Ovary (tissue), 9 donors: ENCODE data around the gene MAPRE3. TPM values are rescaled to one million over a fixed set of nuclear protein-coding genes. Genes with fewer than 3 reads are reported as not detected.

Source experiments
- DNase-seq, 5 donors: peaks; one replicate each; pipeline ENCODE4 v3.0.0-alpha.2; 2019 to 2020
- H3K27ac ChIP-seq, 2 donors: fragments of 200-600 bp; one replicate each; pipeline versions ENCODE4 v1.5.1 to v1.8.0; 2019 to 2022
- H3K27me3 ChIP-seq: fragments of 200-600 bp; one replicate; pipeline ENCODE4 v1.8.0; 2022
- H3K36me3 ChIP-seq: fragments of 200-600 bp; sonication (generic); one replicate; pipeline ENCODE4 v1.5.1; 2019
- H3K4me1 ChIP-seq: one replicate; pipeline ENCODE4 v1.8.1; 2013; ENCODE audit warnings: mild to moderate bottlenecking, moderate library complexity; ENCODE audit not compliant: insufficient read depth
- H3K4me3 ChIP-seq: fragments of 200-600 bp; sonication (generic); one replicate; pipeline ENCODE4 v1.5.1; 2017
- H3K9me3 ChIP-seq, 2 donors: fragments of 200-600 bp in 1 of 2; sonication (generic) in 1 of 2; one replicate each; pipeline versions ENCODE4 v1.5.1 to v1.8.1; 2013 to 2019; ENCODE audit warnings: mild to moderate bottlenecking in 1 of 2, moderate library complexity in 1 of 2
- EP300 ChIP-seq: sonication (generic); formaldehyde crosslinking; IDR thresholded peaks from one replicate; pipeline ENCODE4 v1.6.1; 2017; ENCODE audit warnings: antibody characterized with exemption
- POLR2A ChIP-seq: fragments of 450-650 bp; IDR thresholded peaks from one replicate; pipeline ENCODE4 v1.6.1; 2017; ENCODE audit warnings: antibody characterized with exemption, mild to moderate bottlenecking, moderate library complexity
- WGBS, 3 donors: extraction: QIAGEN DNeasy Blood & Tissue Kit in 1 of 3; methylation state at CpG; one replicate each; pipeline versions ENCODE4 v1.1.5 to v1.1.7; 2013 to 2017; 5-methylcytosine and 5-hydroxymethylcytosine counted together
- intact Hi-C, 4 donors: fragments of 100-400 bp; cut with DNase I; formaldehyde crosslinking; loops; one replicate each; pipeline versions ENCODE4 v1.11.0 to v1.15.1; 2022 to 2023
- polyA plus RNA-seq, 2 donors: library from polyadenylated mRNA; stranded (reverse); fragments of 200-250 nt in 1 of 2; fragments of 350-450 nt in 1 of 2; fragmentation: Illumina TruSeq in 1 of 2; extraction: RNeasy Lipid Tissue Mini Kit (QIAGEN cat#74804) in 1 of 2; gene quantifications; one replicate each; pipeline ENCODE4 v1.2.3, GENCODE V29; 2013 to 2014
- total RNA-seq, 7 donors: library from RNA; depleted of rRNA in 2 of 7; stranded (reverse); fragments of >200 nt in 2 of 7; fragmentation: NEBNext Ultra II Directional in 3 of 7; extraction: Animal tissue kit (Norgen Biotek cat#: 25700) in 3 of 7; gene quantifications; one replicate each; pipeline versions ENCODE4 v1.1.0 to v1.2.4, GENCODE V29; 2016 to 2023
- TF ChIP-seq, protein P1 (sequence below), 3 donors: fragments of 450-650 bp in 2 of 3; fragments of 200-600 bp in 1 of 3; IDR thresholded peaks; one replicate each; pipeline versions ENCODE4 v1.5.1 to v1.8.0; 2016 to 2022; ENCODE audit warnings: antibody characterized with exemption in 3 of 3, mild to moderate bottlenecking in 1 of 3
- donor health status: DM: no; HTN: no; CAD: no; lungs with moderate emphysema.
- donor health status: DM: no; HTN: no; CAD: no.
- donor health status: Bipolar disorder and iron deficiency.
- donor health status: DM: yes; HTN: yes; CAD: no.
- donor health status: DM: no; HTN: no; CAD: no.
- donor health status: DM: yes; HTN: yes; CAD: no.

Gene MAPRE3
- total and polyA plus RNA-seq, 9 donors = 23.8 to 51.8 (median 34.3) TPM

DNA sequence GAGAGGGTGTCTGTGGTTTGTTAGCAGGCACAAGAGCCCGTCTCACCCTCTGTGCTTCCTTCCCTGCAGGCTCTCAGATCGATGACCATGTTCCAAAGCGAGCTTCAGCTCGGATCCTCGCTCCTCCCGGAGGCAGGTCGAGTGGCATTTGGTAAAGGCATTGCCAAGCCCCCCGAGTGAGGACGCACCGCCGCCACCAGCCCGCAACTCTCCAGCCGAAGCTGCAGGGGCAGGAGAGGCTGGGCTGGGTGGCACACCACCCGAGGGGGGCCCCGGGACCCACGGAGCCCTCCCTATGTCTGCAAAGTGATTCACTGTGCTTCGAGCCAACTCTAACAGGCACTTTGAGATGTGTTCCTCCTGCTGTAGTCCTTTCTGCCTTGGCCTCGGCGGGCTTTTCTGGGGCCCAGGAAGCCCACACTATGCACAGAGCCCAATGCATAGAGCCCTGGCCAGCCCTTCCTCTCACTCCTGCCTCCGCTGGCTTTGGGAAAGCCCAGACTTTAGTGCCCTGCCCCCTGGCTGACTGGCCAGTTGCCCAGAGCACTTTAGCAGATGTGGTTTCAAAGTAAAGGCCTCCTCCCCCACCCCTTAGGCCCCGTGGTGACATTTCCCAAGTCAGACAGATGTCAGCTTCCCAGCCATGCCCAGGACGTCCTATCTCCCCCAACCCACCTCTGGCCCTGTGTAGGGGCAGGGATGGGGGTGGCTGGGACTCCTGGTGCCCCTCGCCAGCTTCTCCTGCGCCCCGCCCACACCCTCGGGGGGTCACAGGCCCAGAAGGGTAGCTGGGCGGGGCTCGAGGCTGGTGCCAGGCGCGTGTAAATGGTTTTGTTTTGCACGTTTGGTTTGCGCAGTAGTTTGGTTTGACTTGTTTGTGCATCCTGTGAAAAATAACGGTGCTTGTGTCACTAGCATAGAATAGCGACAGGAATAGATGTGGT lies 23.3 kb upstream of the MAPRE3 start:
- TF ChIP-seq POLR2A (no peak), EP300 (no peak)
- TF ChIP-seq, protein P1, sequence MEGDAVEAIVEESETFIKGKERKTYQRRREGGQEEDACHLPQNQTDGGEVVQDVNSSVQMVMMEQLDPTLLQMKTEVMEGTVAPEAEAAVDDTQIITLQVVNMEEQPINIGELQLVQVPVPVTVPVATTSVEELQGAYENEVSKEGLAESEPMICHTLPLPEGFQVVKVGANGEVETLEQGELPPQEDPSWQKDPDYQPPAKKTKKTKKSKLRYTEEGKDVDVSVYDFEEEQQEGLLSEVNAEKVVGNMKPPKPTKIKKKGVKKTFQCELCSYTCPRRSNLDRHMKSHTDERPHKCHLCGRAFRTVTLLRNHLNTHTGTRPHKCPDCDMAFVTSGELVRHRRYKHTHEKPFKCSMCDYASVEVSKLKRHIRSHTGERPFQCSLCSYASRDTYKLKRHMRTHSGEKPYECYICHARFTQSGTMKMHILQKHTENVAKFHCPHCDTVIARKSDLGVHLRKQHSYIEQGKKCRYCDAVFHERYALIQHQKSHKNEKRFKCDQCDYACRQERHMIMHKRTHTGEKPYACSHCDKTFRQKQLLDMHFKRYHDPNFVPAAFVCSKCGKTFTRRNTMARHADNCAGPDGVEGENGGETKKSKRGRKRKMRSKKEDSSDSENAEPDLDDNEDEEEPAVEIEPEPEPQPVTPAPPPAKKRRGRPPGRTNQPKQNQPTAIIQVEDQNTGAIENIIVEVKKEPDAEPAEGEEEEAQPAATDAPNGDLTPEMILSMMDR (IDR thresholded peaks at IDR 0.05) = no peak
- 62 to 71% (median 64%) methylated on average over 34 of the region's 34 CpGs for WGBS, 3 donors
- intact Hi-C loops = no loop called here
- H3K9me3 ChIP-seq = no peaks in the 10 kb centered on the region
- H3K27ac ChIP-seq = no peak overlapping the region
- H3K4me1 ChIP-seq = no peaks in the 10 kb centered on the region
- H3K36me3 ChIP-seq = no peaks in the 10 kb centered on the region
- DNase-seq = no peak
- no peaks in the 10 kb centered on the region for H3K27me3 ChIP-seq
- no peak overlapping the region for H3K4me3 ChIP-seq

DNA sequence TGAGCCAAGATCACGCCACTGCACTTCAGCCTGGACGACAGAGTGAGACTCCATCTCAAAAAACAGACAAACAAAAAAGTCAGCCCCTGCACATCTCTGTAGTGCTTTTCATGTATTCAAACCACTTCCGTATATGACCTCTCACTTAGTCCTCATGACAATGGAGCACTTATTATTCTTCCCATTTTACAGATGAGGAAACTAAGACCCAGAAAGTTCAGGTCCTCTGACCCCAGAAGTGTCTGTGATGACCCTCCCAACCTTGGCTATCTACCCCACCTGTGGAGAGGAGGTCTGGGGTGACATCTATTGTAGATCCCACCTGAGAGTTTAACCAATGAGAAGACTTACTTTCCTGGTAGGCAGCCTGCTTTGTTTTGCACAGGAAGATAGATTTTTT lies 21.6 kb upstream of the MAPRE3 start:
- no peak for DNase-seq
- Histone ChIP-seq H3K4me1 (no peaks in the 10 kb centered on the region), H3K9me3 (no peaks in the 10 kb centered on the region), H3K27me3 (no peaks in the 10 kb centered on the region), H3K27ac (no peak overlapping the region), H3K36me3 (no peaks in the 10 kb centered on the region), H3K4me3 (no peak overlapping the region)
- intact Hi-C loops = no loop called here
- TF ChIP-seq, protein P1 (IDR thresholded peaks at IDR 0.05) = no peak
- no peak for TF ChIP-seq POLR2A
- TF ChIP-seq EP300 = no peak
- WGBS, 3 donors = 86 to 93% (median 88%) methylated on average over 3 of the region's 3 CpGs

DNA sequence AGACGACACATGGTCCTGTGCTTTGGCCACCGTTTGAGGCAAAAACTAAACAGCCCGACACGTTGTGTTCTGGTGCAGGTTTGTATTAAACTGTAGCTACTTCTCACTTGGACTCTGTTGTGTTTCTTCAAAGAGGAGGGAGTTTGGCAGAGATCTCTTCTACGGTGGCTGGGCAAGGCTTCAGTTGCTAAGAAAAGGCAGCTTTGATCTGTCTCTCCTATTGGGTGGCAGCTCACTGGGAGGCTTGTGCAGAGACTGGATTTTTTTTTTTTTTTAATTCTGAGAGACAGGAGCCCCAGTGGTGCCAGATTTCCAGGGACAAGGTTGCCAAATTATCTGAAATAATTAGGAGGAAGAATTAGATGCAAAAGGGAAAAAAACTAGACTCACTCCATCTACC lies 20.2 kb upstream of the MAPRE3 start:
- Histone ChIP-seq H3K27me3 (no peaks in the 10 kb centered on the region), H3K4me1 (no peaks in the 10 kb centered on the region), H3K4me3 (no peak overlapping the region), H3K9me3 (no peaks in the 10 kb centered on the region), H3K36me3 (no peaks in the 10 kb centered on the region), H3K27ac (no peak overlapping the region)
- intact Hi-C loops = loop anchor here in 1 of 4 donors (10.0 kb wide), 1 partner anchor 335 kb away; the partner anchor contains the start of gene TRIM54
- TF ChIP-seq EP300 = no peak
- TF ChIP-seq, protein P1 (IDR thresholded peaks at IDR 0.05) = no peak
- no peak for TF ChIP-seq POLR2A
- WGBS, 3 donors = 70 to 79% (median 71%) methylated on average over 5 of the region's 5 CpGs
- no peak for DNase-seq

DNA sequence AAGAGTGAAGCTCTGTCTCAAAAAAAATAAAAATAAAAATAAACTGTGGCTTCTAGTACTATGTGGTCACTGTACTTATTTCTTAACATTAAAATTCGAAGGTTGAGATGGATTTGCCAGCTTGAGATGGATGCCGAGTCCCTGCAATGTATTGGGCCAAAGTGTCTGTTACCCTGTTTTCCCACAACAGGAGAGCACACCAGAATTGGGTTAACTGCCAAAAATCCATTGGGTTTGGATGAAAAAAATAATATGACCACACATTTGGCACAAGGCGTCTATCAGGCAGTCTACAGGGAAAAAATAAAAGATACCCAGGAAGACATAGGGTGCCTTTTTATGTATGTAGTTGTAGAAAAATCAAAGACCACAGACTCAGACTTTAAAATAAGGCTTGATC lies 19.2 kb upstream of the MAPRE3 start:
- H3K4me1 ChIP-seq = no peaks in the 10 kb centered on the region
- no peak overlapping the region for H3K4me3 ChIP-seq
- no peak overlapping the region for H3K27ac ChIP-seq
- H3K27me3 ChIP-seq = no peaks in the 10 kb centered on the region
- no peak for DNase-seq
- 56 to 70% (median 57%) methylated on average over 3 of the region's 3 CpGs for WGBS, 3 donors
- no peaks in the 10 kb centered on the region for H3K9me3 ChIP-seq
- intact Hi-C loops = loop anchor here in 2 of 4 donors (1.0 to 10.0 kb wide), 2 partner anchors 8 to 334 kb away; partner anchors contain the start of gene TRIM54 (in 1 of the 2)
- H3K36me3 ChIP-seq = no peaks in the 10 kb centered on the region
- no peak for TF ChIP-seq POLR2A
- no peak for TF ChIP-seq EP300
- TF ChIP-seq, protein P1 (IDR thresholded peaks at IDR 0.05) = no peak
